H1 (cell line): ENCODE results near the gene GTF3C5. TPM values are rescaled to one million over a fixed set of nuclear protein-coding genes. Genes with fewer than 3 reads are reported as not detected.

ENCODE experiments used
- CHD2 ChIP-seq: IDR thresholded peaks from 2 replicates; pipeline ENCODE4 v1.6.1; 2012; ENCODE audit warnings: low read length, improper control_type of control experiment
- KDM5A ChIP-seq: fragments of 200-600 bp; IDR thresholded peaks from 2 replicates; pipeline ENCODE4 v1.7.1; 2012; ENCODE audit warnings: mild to moderate bottlenecking, low read length, inconsistent platforms, mixed read lengths
- POLR2AphosphoS5 ChIP-seq: IDR thresholded peaks from 2 replicates; pipeline ENCODE4 v1.6.1; 2011; ENCODE audit warnings: low read depth, low read length
- POU5F1 ChIP-seq: IDR thresholded peaks from 2 replicates; pipeline ENCODE4 v1.6.1; 2011; ENCODE audit warnings: low read depth, mild to moderate bottlenecking, low read length, moderate library complexity
- RAD21 ChIP-seq, 2 experiments: IDR thresholded peaks in 1 of 2; conservative IDR thresholded peaks in 1 of 2; 2 replicates each; pipeline ENCODE4 v1.6.1; 2011; ENCODE audit warnings: low read depth in 2 of 2, low read length in 2 of 2, improper control_type of control experiment in 1 of 2, inconsistent platforms in 1 of 2, mild to moderate bottlenecking in 1 of 2, moderate library complexity in 1 of 2
- polyA plus RNA-seq, 7 experiments: library from polyadenylated mRNA; depleted of rRNA in 3 of 7; stranded (reverse) in 5 of 7; unstranded in 2 of 7; fragments of >200 nt in 5 of 7; fragments of 200-250 nt in 2 of 7; gene quantifications; 1 replicate in 5 of 7; 2 replicates in 1 of 7; 4 replicates in 1 of 7; pipeline versions ENCODE4 v1.2.1 to v1.2.3, GENCODE V29; 2011 to 2013; ENCODE audit warnings: missing spikeins in 2 of 7, mixed read lengths in 2 of 7
- total RNA-seq: library from RNA; stranded (reverse); fragmentation: NEBNext Ultra II Directional; extraction: Animal tissue kit (Norgen Biotek cat#: 25700); gene quantifications from 2 replicates; pipeline ENCODE4 v1.2.1, GENCODE V29; 2021
- TF ChIP-seq, protein P1 (sequence below): IDR thresholded peaks from 2 replicates; pipeline ENCODE4 v1.6.1; 2011; ENCODE audit warnings: low read length, improper control_type of control experiment

GTF3C5 gene
- total and polyA plus RNA-seq, 2 of the 8 experiments (the other 6 are each of a cell fraction or from before 2014, with no cell fraction given) = 78.7 to 87.1 TPM

DNA sequence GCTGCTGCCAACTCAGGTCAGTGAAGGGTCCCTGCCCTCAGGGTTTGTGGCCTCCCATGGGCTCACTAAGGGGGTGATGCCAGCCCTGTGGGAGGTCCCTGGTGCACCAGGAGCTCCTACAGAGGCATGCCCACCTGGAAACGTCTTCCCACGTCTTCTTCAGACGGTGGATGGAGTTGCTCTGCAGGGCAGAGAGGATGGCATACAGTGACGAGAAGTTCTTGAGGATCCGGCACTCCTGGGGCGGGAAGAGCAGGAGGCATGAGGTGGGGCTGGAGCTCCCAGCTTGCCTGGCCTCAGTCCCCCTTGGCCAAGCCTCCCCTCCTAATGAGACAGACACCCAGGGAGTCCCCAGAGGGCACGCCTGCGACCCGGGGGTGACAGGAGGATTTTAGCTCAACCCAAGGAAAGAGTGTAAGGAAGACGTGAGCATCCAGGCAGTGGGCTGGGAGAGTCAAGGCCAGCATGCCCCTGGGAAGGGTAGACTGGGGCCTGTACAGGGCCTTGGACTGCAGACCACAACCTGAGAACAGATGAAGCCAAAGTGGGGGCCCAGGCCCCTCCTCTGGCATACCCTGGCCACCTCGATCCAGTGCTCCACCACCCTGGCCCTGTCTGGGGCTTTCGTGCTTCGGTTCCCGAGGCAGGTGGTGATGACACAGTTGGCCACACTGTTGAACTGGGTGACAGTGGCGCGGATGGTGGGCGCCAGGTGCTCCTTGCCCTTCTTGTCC lies 75.9 kb downstream of the GTF3C5 start (continued):
- TF ChIP-seq RAD21 (IDR thresholded peaks at IDR 0.05 in 1 of 2, conservative IDR thresholded peaks at IDR 0.05 in 1 of 2; ENCODE audit: low read depth in 2 of 2, low read length in 2 of 2) (no peak), KDM5A (no peak), CHD2 (no peak), POU5F1 (no peak), POLR2AphosphoS5 (no peak)
- TF ChIP-seq, protein P1, sequence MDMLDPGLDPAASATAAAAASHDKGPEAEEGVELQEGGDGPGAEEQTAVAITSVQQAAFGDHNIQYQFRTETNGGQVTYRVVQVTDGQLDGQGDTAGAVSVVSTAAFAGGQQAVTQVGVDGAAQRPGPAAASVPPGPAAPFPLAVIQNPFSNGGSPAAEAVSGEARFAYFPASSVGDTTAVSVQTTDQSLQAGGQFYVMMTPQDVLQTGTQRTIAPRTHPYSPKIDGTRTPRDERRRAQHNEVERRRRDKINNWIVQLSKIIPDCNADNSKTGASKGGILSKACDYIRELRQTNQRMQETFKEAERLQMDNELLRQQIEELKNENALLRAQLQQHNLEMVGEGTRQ = no peak
- TF ChIP-seq, all 59 proteins: peak for 0
